ENCODE data around the gene GPC5. TPM values are rescaled to one million over a fixed set of nuclear protein-coding genes. Genes with fewer than 3 reads are reported as not detected.
"Not testable (repeated sequence)": the region's sequence is repeated elsewhere in the genome, so short reads cannot be mapped to it uniquely, and the experiment has no call there.

GPC5 gene
- total RNA-seq, 1 donor from 2014 or later = 0.13 TPM

GRCh38 chr13:92716749-92717148 is 1318.3 kb downstream of the GPC5 start:
- DNase-seq (ENCODE audit: low spot score) = no peak

- no peak for DNase-seq (ENCODE audit: low spot score)
These were observed 1319.4 kb downstream of the GPC5 start for GRCh38 chr13:92717857-92718256.

GRCh38 chr13:92719868-92720267 is 1321.4 kb downstream of the GPC5 start:
- no peak for DNase-seq (ENCODE audit: low spot score)

GRCh38 chr13:92721620-92722019 is 1323.2 kb downstream of the GPC5 start:
- no peak for DNase-seq (ENCODE audit: low spot score)

- no peak for DNase-seq (ENCODE audit: low spot score)
These were observed 1328.7 kb downstream of the GPC5 start for GRCh38 chr13:92727118-92727517.

GRCh38 chr13:92734068-92734467 is 1335.6 kb downstream of the GPC5 start:
- no peak for DNase-seq (ENCODE audit: low spot score)

GRCh38 chr13:92734545-92734944 is 1336.1 kb downstream of the GPC5 start:
- DNase-seq (ENCODE audit: low spot score) = no peak

GRCh38 chr13:92735909-92736308 is 1337.5 kb downstream of the GPC5 start:
- DNase-seq (ENCODE audit: low spot score) = no peak

- DNase-seq (ENCODE audit: low spot score) = no peak
These were observed 1340.9 kb downstream of the GPC5 start for GRCh38 chr13:92739306-92739818.

- DNase-seq (ENCODE audit: low spot score) = no peak
These were observed 1345.6 kb downstream of the GPC5 start for GRCh38 chr13:92743992-92744391.

GRCh38 chr13:92745258-92745657 is 1346.8 kb downstream of the GPC5 start:
- no peak for DNase-seq (ENCODE audit: low spot score)

- DNase-seq (ENCODE audit: low spot score) = not testable (repeated sequence)
These were observed 1354.3 kb downstream of the GPC5 start for GRCh38 chr13:92752705-92753104.

- DNase-seq (ENCODE audit: low spot score) = no peak
These were observed 1363.3 kb downstream of the GPC5 start for GRCh38 chr13:92761710-92762109.

GRCh38 chr13:92767468-92767867 is 1369.0 kb downstream of the GPC5 start:
- no peak for DNase-seq (ENCODE audit: low spot score)

- DNase-seq (ENCODE audit: low spot score) = no peak
These were observed 1370.2 kb downstream of the GPC5 start for GRCh38 chr13:92768602-92769001.

GRCh38 chr13:92769046-92769445 is 1370.6 kb downstream of the GPC5 start:
- no peak for DNase-seq (ENCODE audit: low spot score)

- no peak for DNase-seq (ENCODE audit: low spot score)
These were observed 1377.2 kb downstream of the GPC5 start for GRCh38 chr13:92775658-92776057.

GRCh38 chr13:92781965-92782690 is 1383.7 kb downstream of the GPC5 start:
- no peak for DNase-seq (ENCODE audit: low spot score)

- no peak for DNase-seq (ENCODE audit: low spot score)
These were observed 1404.4 kb downstream of the GPC5 start for GRCh38 chr13:92802776-92803175.

- no peak for DNase-seq (ENCODE audit: low spot score)
These were observed 1405.9 kb downstream of the GPC5 start for GRCh38 chr13:92804346-92804745.

- no peak for DNase-seq (ENCODE audit: low spot score)
These were observed 1406.5 kb downstream of the GPC5 start for GRCh38 chr13:92804926-92805325.

GRCh38 chr13:92805766-92806165 is 1407.3 kb downstream of the GPC5 start:
- DNase-seq (ENCODE audit: low spot score) = no peak

GRCh38 chr13:92806215-92806614 is 1407.8 kb downstream of the GPC5 start:
- DNase-seq (ENCODE audit: low spot score) = no peak
